Fibroblast of the conjunctiva (primary cell): Measurements from ENCODE around the gene SMYD5.

Experiments used
- DNase-seq: peaks from one replicate; pipeline ENCODE4 v3.0.0-alpha.2; 2010; ENCODE audit warnings: low read depth

SMYD5 gene

GRCh38 chr2:73239776-73240175 lies 25.7 kb downstream of the SMYD5 start:
- DNase-seq, result no peak

GRCh38 chr2:73243884-73244570 lies 30.0 kb downstream of the SMYD5 start:
- DNase-seq, result peak; percentile 65

GRCh38 chr2:73244580-73244979 lies 30.5 kb downstream of the SMYD5 start:
- no peak for DNase-seq

GRCh38 chr2:73246850-73247249 lies 32.8 kb downstream of the SMYD5 start:
- no peak for DNase-seq

GRCh38 chr2:73249636-73250035 lies 35.6 kb downstream of the SMYD5 start:
- DNase-seq, result no peak

GRCh38 chr2:73250872-73251846 lies 37.1 kb downstream of the SMYD5 start:
- no peak for DNase-seq

- no peak for DNase-seq
Measured at GRCh38 chr2:73252238-73253027, 38.4 kb downstream of the SMYD5 start.

GRCh38 chr2:73253400-73253799 lies 39.4 kb downstream of the SMYD5 start:
- no peak for DNase-seq

GRCh38 chr2:73253901-73254300 lies 39.9 kb downstream of the SMYD5 start:
- DNase-seq, result no peak

GRCh38 chr2:73254343-73255006 lies 40.4 kb downstream of the SMYD5 start:
- DNase-seq, result no peak

- no peak for DNase-seq
Measured at GRCh38 chr2:73255007-73255644, 41.1 kb downstream of the SMYD5 start.

- no peak for DNase-seq
Measured at GRCh38 chr2:73255907-73256617, 42.0 kb downstream of the SMYD5 start.

GRCh38 chr2:73256618-73256922 lies 42.5 kb downstream of the SMYD5 start:
- DNase-seq, result no peak

- DNase-seq, result no peak
Measured at GRCh38 chr2:73257021-73257420, 43.0 kb downstream of the SMYD5 start.

GRCh38 chr2:73257425-73258125 lies 43.5 kb downstream of the SMYD5 start:
- DNase-seq, result no peak

- no peak for DNase-seq
Measured at GRCh38 chr2:73258186-73258912, 44.3 kb downstream of the SMYD5 start.

- no peak for DNase-seq
Measured at GRCh38 chr2:73258913-73259215, 44.8 kb downstream of the SMYD5 start.

GRCh38 chr2:73259276-73259675 lies 45.2 kb downstream of the SMYD5 start:
- no peak for DNase-seq

GRCh38 chr2:73259704-73260337 lies 45.8 kb downstream of the SMYD5 start:
- DNase-seq, result no peak
